ENCODE measurements around the gene ZEB1. TPM values are rescaled to one million over a fixed set of nuclear protein-coding genes. Genes with fewer than 3 reads are reported as not detected.

Gene ZEB1
- total RNA-seq, 1 experiment from 2014 or later, result 31.5 TPM

DNA sequence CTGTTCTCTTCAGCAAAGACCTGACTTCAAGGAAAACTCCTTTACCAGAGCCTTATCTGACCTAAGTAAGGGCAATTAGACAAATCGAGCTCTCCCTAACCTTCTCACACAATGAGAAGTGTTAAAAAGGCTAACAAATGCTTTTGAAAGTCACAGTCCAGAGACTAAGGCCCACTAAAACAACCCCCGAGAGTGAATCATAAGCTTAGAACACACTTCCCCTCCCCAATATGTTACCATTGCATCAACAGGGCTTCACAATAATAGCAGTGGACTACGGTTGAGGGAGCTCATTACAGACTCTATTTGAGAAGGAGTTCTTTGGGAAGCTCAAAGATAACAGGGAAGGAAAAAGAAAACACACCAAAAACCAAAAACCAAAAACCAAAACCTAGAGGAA, 28.6 kb upstream of the ZEB1 start:
- intact Hi-C loops (cut with micrococcal nuclease; ENCODE audit: unreplicated experiment) (no loop called here), in situ Hi-C loops (cut with HindIII; ENCODE audit: low pct_unique_long_range_greater_than_20kb, low sequenced_read_pairs) (no loop called here)
- no peak for ATAC-seq
- ChIA-PET POLR2A (no interaction called here), CTCF (no interaction called here)
- Histone ChIP-seq H3K27me3 (ENCODE audit: control insufficient read depth, insufficient read depth, low read length) (no peaks in the 10 kb centered on the region), H3K4me1 (ENCODE audit: control insufficient read depth, insufficient read depth, low read length) (no peaks in the 10 kb centered on the region), H3K36me3 (ENCODE audit: control insufficient read depth, insufficient read depth, low read length) (no peaks in the 10 kb centered on the region), H3K9me3 (ENCODE audit: control insufficient read depth, insufficient read depth, low read depth, low read length) (no peaks in the 10 kb centered on the region), H3K4me3 (ENCODE audit: low read depth in 2 of 2, low read length in 2 of 2) (no peak overlapping the region), H3K27ac (ENCODE audit: low read length) (no peak overlapping the region)
- no peak for DNase-seq (ENCODE audit: low read depth, low spot score)
- no TSS peak for BruUV-seq (replicated peaks)
- TF ChIP-seq POLR2AphosphoS5 (IDR thresholded peaks at IDR 0.05; ENCODE audit: low read depth, low read length) (no peak), CTCF (IDR thresholded peaks at IDR 0.05) (no peak), TCF7L2 (IDR thresholded peaks at IDR 0.05; ENCODE audit: low read depth, low read length) (no peak), REST (IDR thresholded peaks at IDR 0.05; ENCODE audit: insufficient read depth in 1 of 2, low read depth in 2 of 2, low read length in 1 of 2) (no peak), SIN3A (IDR thresholded peaks at IDR 0.05; ENCODE audit: borderline replicate concordance, insufficient read depth, low read depth, low read length) (no peak)

DNA sequence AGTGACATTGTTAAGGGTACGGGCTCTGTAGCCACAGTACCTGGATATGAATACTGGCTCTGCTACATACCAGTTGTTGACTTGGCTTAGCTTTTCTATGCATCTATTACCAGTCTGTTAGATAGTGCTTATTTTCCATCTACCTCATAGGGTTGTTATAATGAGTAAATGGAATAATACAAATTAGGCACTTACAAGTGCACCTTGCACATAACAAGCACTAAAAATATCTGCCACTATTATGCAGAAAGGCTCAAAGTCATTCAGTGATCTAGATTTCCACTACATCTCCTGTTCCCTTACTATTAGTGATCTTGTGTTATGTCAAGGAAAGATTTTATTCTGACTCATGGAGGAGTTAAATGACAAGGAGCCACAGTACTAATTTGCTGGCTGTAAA, 27.9 kb upstream of the ZEB1 start:
- CTCF ChIA-PET, result no interaction called here
- Histone ChIP-seq H3K36me3 (ENCODE audit: control insufficient read depth, insufficient read depth, low read length) (no peaks in the 10 kb centered on the region), H3K4me1 (ENCODE audit: control insufficient read depth, insufficient read depth, low read length) (no peaks in the 10 kb centered on the region), H3K27me3 (ENCODE audit: control insufficient read depth, insufficient read depth, low read length) (no peaks in the 10 kb centered on the region), H3K4me3 (ENCODE audit: low read depth in 2 of 2, low read length in 2 of 2) (no peak overlapping the region), H3K9me3 (ENCODE audit: control insufficient read depth, insufficient read depth, low read depth, low read length) (no peaks in the 10 kb centered on the region), H3K27ac (ENCODE audit: low read length) (no peak overlapping the region)
- POLR2A ChIA-PET, result no interaction called here
- BruUV-seq (replicated peaks), result no TSS peak
- in situ Hi-C loops (cut with HindIII; ENCODE audit: low pct_unique_long_range_greater_than_20kb, low sequenced_read_pairs), result no loop called here
- intact Hi-C loops (cut with micrococcal nuclease; ENCODE audit: unreplicated experiment), result no loop called here
- TF ChIP-seq POLR2AphosphoS5 (IDR thresholded peaks at IDR 0.05; ENCODE audit: low read depth, low read length) (no peak), CTCF (IDR thresholded peaks at IDR 0.05) (no peak), SIN3A (IDR thresholded peaks at IDR 0.05; ENCODE audit: borderline replicate concordance, insufficient read depth, low read depth, low read length) (no peak), REST (IDR thresholded peaks at IDR 0.05; ENCODE audit: insufficient read depth in 1 of 2, low read depth in 2 of 2, low read length in 1 of 2) (no peak), TCF7L2 (IDR thresholded peaks at IDR 0.05; ENCODE audit: low read depth, low read length) (no peak)
- no peak for ATAC-seq
- no peak for DNase-seq (ENCODE audit: low read depth, low spot score)
